Putamen (tissue), 1 donor: ENCODE measurements around the gene PSMA7.

Source experiments
- DNase-seq: peaks from one replicate; pipeline ENCODE4 v3.0.0-alpha.2; 2016; ENCODE audit warnings: low spot score

The PSMA7 gene

DNA sequence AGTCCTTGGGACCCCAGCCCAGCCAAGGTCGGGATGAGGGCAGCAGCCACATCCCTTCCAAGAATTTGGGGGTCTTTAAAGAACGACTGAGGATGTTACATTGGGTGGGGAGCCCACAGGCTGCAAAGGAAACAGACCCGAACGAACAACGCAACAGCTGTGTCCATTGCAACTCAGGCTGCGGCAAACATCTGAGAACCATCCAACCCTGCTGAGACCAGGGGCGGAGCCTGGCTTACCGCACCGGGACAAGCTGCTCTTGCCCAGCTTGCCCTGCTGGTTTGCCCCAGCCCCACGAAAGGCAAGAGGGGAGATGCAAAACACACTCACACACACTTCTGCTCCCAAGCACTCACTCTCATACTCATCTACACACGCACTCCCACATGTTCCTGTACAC lies 56.0 kb downstream of the PSMA7 start:
- no peak for DNase-seq
